HUDEP-2 (cell line): ENCODE results near the gene SYT4.

ENCODE experiments used
- DNase-seq, 76 experiments: peaks; one replicate each; lab custom pipeline; 2025; ENCODE audit not compliant: unreplicated experiment in 76 of 76; lab: John Stamatoyannopoulos, UW

Gene SYT4

DNA sequence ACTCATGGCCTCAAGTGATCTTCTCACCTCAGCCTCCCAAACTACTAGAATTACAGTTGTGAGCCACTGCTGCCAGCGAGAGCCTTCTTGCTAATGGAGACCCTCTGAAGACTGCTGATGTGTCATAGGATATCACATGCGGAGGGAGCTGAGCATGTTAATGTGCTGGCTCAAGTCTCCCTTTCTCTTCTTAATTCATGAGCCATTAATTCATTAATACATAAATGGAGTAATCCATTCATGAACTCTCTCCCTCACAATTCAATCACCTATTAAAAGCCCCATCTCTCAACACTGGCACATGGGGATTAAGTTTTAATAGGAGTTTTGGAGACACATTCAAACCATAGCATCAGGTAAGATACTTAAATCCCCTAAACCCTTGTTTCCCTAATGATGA, 54.8 kb downstream of the SYT4 start:
- no peak for DNase-seq

DNA sequence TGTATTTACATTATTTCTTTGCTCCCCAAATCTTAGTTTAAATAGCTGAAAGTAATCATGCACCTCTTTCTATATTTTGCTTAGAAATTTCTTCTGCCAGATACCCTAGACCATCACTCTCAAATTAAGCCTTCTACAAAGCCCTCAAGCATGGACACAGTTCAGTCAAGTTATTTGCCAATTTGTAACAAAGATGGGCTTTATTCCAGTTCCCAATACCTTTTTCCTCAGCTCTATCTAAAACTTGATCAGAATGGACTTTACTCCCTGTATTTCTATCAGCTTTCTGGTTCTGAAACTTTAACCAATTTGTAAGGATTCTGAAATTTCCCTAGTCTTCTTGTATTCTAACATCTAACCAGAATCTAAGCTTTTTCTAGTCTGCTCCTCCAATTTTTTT, 56.6 kb downstream of the SYT4 start:
- DNase-seq, result no peak
